Measurements from ENCODE around the gene ARHGEF19. TPM values are rescaled to one million over a fixed set of nuclear protein-coding genes. Genes with fewer than 3 reads are reported as not detected.

The ARHGEF19 gene
- total and polyA plus RNA-seq, 2 of the 4 experiments (the other 2 are of a cell fraction): 4.5 to 16.8 TPM

DNA sequence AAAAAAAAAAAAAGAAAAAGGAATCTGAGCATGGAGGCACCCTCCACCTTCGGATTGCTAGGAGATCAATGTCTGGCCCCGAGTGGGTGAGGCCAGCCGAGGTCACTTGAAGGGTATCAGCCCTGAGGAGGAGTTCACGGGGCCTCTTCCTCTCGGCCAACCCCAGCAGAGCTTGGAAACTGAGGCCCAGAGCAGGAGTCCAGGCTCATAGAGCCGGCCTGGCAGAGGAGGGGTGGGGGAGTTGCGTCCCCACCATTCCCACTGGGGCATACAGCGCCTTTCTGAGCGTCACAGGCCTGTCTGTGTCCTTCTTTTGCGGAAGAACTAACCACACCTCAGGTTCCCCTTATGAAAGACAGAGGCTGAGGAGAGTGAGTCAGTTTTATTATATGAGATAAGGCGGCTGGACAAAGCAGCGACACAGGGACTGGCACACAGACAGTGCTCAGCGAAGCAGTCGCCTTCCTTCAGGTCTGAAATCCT is 39.4 kb downstream of the ARHGEF19 start:
- in situ Hi-C loops (cut with MboI; ENCODE audit: low sequenced_read_pairs) (no loop called here), intact Hi-C loops (cut with micrococcal nuclease) (no loop called here), dilution Hi-C loops (cut with HindIII; ENCODE audit: low sequenced_read_pairs, unreplicated experiment) (no loop called here)
- peak overlapping the region; percentile 73; the same call in 2 of the 3 replicates for H2BK15ac ChIP-seq (ENCODE audit: low read depth, low read length)
- H3K9me1 ChIP-seq (ENCODE audit: insufficient read depth, low read length): peaks cover 8% of the 10 kb centered on the region; the same call in 1 of the 2 replicates
- peak overlapping the region; percentile 89 for H2AK9ac ChIP-seq (replicated peaks; ENCODE audit: low read depth, low read length, poor library complexity)
- no TSS peak for BruUV-seq (replicated peaks)
- CTCF ChIA-PET: no interaction called here
- H3K27me3 ChIP-seq (ENCODE audit: control insufficient read depth, insufficient read depth, low read length): no peaks in the 10 kb centered on the region
- ATAC-seq (ENCODE audit: low read depth) (peak; percentile 1; the same call in 1 of the 2 replicates), DNase-seq (peak; percentile 45)
- H3K4me1 ChIP-seq (ENCODE audit: control insufficient read depth, insufficient read depth, low read length): peaks cover 38% of the 10 kb centered on the region
- H3K79me1 ChIP-seq (ENCODE audit: low read depth in 1 of 2, low read length in 2 of 2): peaks cover 0 to 7% of the 10 kb centered on the region in 2 experiments; a peak in 1 of 4 replicates
- peak overlapping the region; percentile 38; the same call in 1 of the 2 replicates for H4K5ac ChIP-seq (ENCODE audit: low read depth, low read length)
- H4K8ac ChIP-seq (ENCODE audit: low read depth in 2 of 2, low read length in 2 of 2): peak overlapping the region in 1 of 2 experiments; percentile 80; a peak in 2 of 4 replicates
- peak overlapping the region; percentile 86 for H3K4ac ChIP-seq (ENCODE audit: low read depth, low read length)
- no peak overlapping the region for H3K9ac ChIP-seq (ENCODE audit: low read depth, low read length)
- H3K18ac ChIP-seq (ENCODE audit: low read depth, low read length): peak overlapping the region; percentile 72; the same call in 1 of the 2 replicates
- no peak for TF ChIP-seq MAFK (IDR thresholded peaks at IDR 0.05; ENCODE audit: low read depth, low read length)
- no peak for TF ChIP-seq FOS (IDR thresholded peaks at IDR 0.05; ENCODE audit: low read depth, low read length)
- TF ChIP-seq MAZ (IDR thresholded peaks at IDR 0.05; ENCODE audit: borderline replicate concordance, low read depth, low read length): 0 out of 2 replicates have a peak, but pooled peaks have one; percentile 6
- TF ChIP-seq CHD1 (IDR thresholded peaks at IDR 0.05; ENCODE audit: low read depth, low read length): no peak
- TF ChIP-seq NFE2L2 (IDR thresholded peaks at IDR 0.05; ENCODE audit: low read depth, low read length): no peak
- no peak for TF ChIP-seq BHLHE40 (IDR thresholded peaks at IDR 0.05; ENCODE audit: low read depth, low read length)
- TF ChIP-seq MXI1 (IDR thresholded peaks at IDR 0.05; ENCODE audit: borderline replicate concordance, low read depth, low read length): no peak
- TF ChIP-seq POLR2A (IDR thresholded peaks at IDR 0.05; ENCODE audit: low read depth, low read length): no peak
- no peak for TF ChIP-seq RAD21 (IDR thresholded peaks at IDR 0.05; ENCODE audit: low read length)
- TF ChIP-seq, protein P1, sequence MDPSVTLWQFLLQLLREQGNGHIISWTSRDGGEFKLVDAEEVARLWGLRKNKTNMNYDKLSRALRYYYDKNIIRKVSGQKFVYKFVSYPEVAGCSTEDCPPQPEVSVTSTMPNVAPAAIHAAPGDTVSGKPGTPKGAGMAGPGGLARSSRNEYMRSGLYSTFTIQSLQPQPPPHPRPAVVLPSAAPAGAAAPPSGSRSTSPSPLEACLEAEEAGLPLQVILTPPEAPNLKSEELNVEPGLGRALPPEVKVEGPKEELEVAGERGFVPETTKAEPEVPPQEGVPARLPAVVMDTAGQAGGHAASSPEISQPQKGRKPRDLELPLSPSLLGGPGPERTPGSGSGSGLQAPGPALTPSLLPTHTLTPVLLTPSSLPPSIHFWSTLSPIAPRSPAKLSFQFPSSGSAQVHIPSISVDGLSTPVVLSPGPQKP (IDR thresholded peaks at IDR 0.05; ENCODE audit: borderline replicate concordance, low read depth, low read length): no peak
- TF ChIP-seq SMC3 (IDR thresholded peaks at IDR 0.05; ENCODE audit: low read depth, low read length): no peak
- TF ChIP-seq, protein P2, sequence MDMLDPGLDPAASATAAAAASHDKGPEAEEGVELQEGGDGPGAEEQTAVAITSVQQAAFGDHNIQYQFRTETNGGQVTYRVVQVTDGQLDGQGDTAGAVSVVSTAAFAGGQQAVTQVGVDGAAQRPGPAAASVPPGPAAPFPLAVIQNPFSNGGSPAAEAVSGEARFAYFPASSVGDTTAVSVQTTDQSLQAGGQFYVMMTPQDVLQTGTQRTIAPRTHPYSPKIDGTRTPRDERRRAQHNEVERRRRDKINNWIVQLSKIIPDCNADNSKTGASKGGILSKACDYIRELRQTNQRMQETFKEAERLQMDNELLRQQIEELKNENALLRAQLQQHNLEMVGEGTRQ (IDR thresholded peaks at IDR 0.05; ENCODE audit: low read depth, low read length): no peak
- TF ChIP-seq CEBPB (IDR thresholded peaks at IDR 0.05; ENCODE audit: low read depth, low read length): 0 out of 2 replicates have a peak, but pooled peaks have one; percentile 13
- peak overlapping the region; percentile 20 for H2BK5ac ChIP-seq (ENCODE audit: low read depth, low read length, poor library complexity, severe bottlenecking)
- H3K4me2 ChIP-seq (ENCODE audit: low read depth, low read length): no peak overlapping the region
- H3K9me3 ChIP-seq (ENCODE audit: control insufficient read depth, insufficient read depth, low read length): no peaks in the 10 kb centered on the region
- H3K14ac ChIP-seq (replicated peaks; ENCODE audit: low read depth, low read length): peak overlapping the region; percentile 46; the same call in 1 of the 2 replicates
- H3K36me3 ChIP-seq (ENCODE audit: control insufficient read depth, insufficient read depth, low read length): no peaks in the 10 kb centered on the region
- peak overlapping the region; percentile 80 for H2AK5ac ChIP-seq (ENCODE audit: low read depth, low read length)
- peak overlapping the region; percentile 72 for H4K91ac ChIP-seq (ENCODE audit: insufficient read depth, low read depth, low read length)
- 96% methylated on average over 5 of the region's 14 CpGs; no CpG with 5 or more reads in 1 of the 2 experiments for WGBS, 2 experiments (ENCODE audit: extremely low coverage in 2 of 2, insufficient read length in 1 of 2)
- peak overlapping the region; percentile 72 for H2BK120ac ChIP-seq (ENCODE audit: low read depth, low read length)
- no peak overlapping the region for H3K23ac ChIP-seq (ENCODE audit: low read depth, low read length)
- peak overlapping the region; percentile 47 for H2AFZ ChIP-seq (replicated peaks; ENCODE audit: low read length, poor library complexity)
- H3K56ac ChIP-seq (ENCODE audit: extremely low read depth, insufficient read depth, low read length): peak overlapping the region; percentile 24; the same call in 1 of the 2 replicates
- H2BK20ac ChIP-seq (ENCODE audit: low read depth, low read length): peak overlapping the region; percentile 69; the same call in 1 of the 2 replicates
- no peak overlapping the region for H3K4me3 ChIP-seq (ENCODE audit: insufficient read depth, low read depth, low read length)
- no peaks in the 10 kb centered on the region for H4K20me1 ChIP-seq (ENCODE audit: insufficient read depth, low read length)
- H3K27ac ChIP-seq (ENCODE audit: insufficient read depth, low read length): no peak overlapping the region
- POLR2A ChIA-PET (ENCODE audit: unreplicated experiment): no interaction called here
